Endothelial cell of umbilical vein (primary cell): ENCODE results near the gene SMG5. TPM values are rescaled to one million over a fixed set of nuclear protein-coding genes. Genes with fewer than 3 reads are reported as not detected.

Source experiments
- BruUV-seq: library from RNA; stranded (reverse); fragments of 400-500 nt; replicated peaks from 2 replicates; lab custom pipeline; 2021; lab: Mats Ljungman, UMichigan
- CTCF ChIA-PET: fragments of 300-600, 350-600 bp; sonication (Branson Sonifier 250); formaldehyde crosslinking; loops from one replicate; lab custom pipeline; 2021; ENCODE audit warnings: antibody characterized with exemption, inconsistent platforms; lab: Charles Lee
- POLR2A ChIA-PET: fragments of 300-600, 350-600 bp; sonication (Branson Sonifier 250); formaldehyde crosslinking; loops from one replicate; lab custom pipeline; 2021; ENCODE audit warnings: antibody characterized with exemption, inconsistent platforms; lab: Charles Lee
- DNase-seq: peaks from one replicate; pipeline ENCODE4 v3.0.0-alpha.2; 2011; ENCODE audit warnings: low read depth, low spot score
- FAIRE-seq: peaks from 2 replicates; lab custom pipeline; 2011; peaks lifted over from hg19 to GRCh38; lab: Jason Lieb, UNC
- H2AFZ ChIP-seq: 2 replicates; pipeline ENCODE4 v1.6.0; 2012; ENCODE audit warnings: low read depth, low read length, control low read depth, inconsistent platforms
- H3K27ac ChIP-seq: 2 replicates; pipeline ENCODE4 v1.5.1; 2011; ENCODE audit warnings: low read depth, mild to moderate bottlenecking, control low read depth, low read length, moderate library complexity; ENCODE audit not compliant: insufficient read depth
- H3K27me3 ChIP-seq, 2 experiments: 2 replicates each; pipeline versions ENCODE4 v1.6.0 to v1.6.1; 2011; ENCODE audit warnings: low read length in 2 of 2, mixed read lengths in 1 of 2; ENCODE audit not compliant: control insufficient read depth in 2 of 2, insufficient read depth in 2 of 2
- H3K36me3 ChIP-seq, 2 experiments: 2 replicates in 1 of 2; 3 replicates in 1 of 2; pipeline ENCODE4 v1.5.1; 2011; ENCODE audit warnings: low read length in 2 of 2, mild to moderate bottlenecking in 1 of 2, moderate library complexity in 1 of 2; ENCODE audit not compliant: control insufficient read depth in 2 of 2, insufficient read depth in 2 of 2; ENCODE audit errors: extremely low read depth in 1 of 2
- H3K4me1 ChIP-seq: 3 replicates; pipeline ENCODE4 v1.5.1; 2011; ENCODE audit warnings: mild to moderate bottlenecking, low read length; ENCODE audit not compliant: control insufficient read depth, insufficient read depth; ENCODE audit errors: extremely low read depth
- H3K4me2 ChIP-seq: 2 replicates; pipeline ENCODE4 v1.6.1; 2011; ENCODE audit warnings: low read length, control low read depth, mixed read lengths; ENCODE audit not compliant: insufficient read depth
- H3K4me3 ChIP-seq, 3 experiments: fragments of 200-600 bp in 1 of 3; sonication (generic), shearing (Covaris generic) in 1 of 3; replicated peaks in 1 of 3; 2 replicates each; pipeline ENCODE4 v1.5.1; 2011 to 2016; ENCODE audit warnings: control low read depth in 3 of 3, low read length in 3 of 3, mild to moderate bottlenecking in 2 of 3, inconsistent platforms in 1 of 3, low read depth in 1 of 3, moderate library complexity in 1 of 3; ENCODE audit not compliant: insufficient read depth in 1 of 3
- H3K79me2 ChIP-seq: 2 replicates; pipeline ENCODE4 v1.6.0; 2012; ENCODE audit warnings: low read length, inconsistent platforms; ENCODE audit not compliant: control insufficient read depth, insufficient read depth
- H3K9ac ChIP-seq: replicated peaks from 2 replicates; pipeline ENCODE3; 2011; ENCODE audit warnings: low read length, control low read depth; ENCODE audit not compliant: insufficient read depth; ENCODE audit errors: extremely low read depth
- H3K9me1 ChIP-seq: replicated peaks from 3 replicates; pipeline ENCODE4 v1.6.0; 2011; ENCODE audit warnings: mild to moderate bottlenecking, low read length; ENCODE audit not compliant: control insufficient read depth, insufficient read depth; ENCODE audit errors: extremely low read depth
- H3K9me3 ChIP-seq: replicated peaks from 2 replicates; pipeline ENCODE4 v1.5.1; 2012; ENCODE audit warnings: low read length, inconsistent platforms; ENCODE audit not compliant: control insufficient read depth, insufficient read depth
- H4K20me1 ChIP-seq: replicated peaks from 2 replicates; pipeline ENCODE3; 2011; ENCODE audit warnings: mild to moderate bottlenecking, low read length; ENCODE audit not compliant: control insufficient read depth, insufficient read depth; ENCODE audit errors: extremely low read depth
- CTCF ChIP-seq, 2 donors: IDR thresholded peaks; 1 replicate in 1 of 2; 2 replicates in 1 of 2; pipeline ENCODE4 v1.5.1; 2011; ENCODE audit warnings: low read length in 2 of 2, mild to moderate bottlenecking in 2 of 2, moderate library complexity in 2 of 2, control low read depth in 1 of 2, inconsistent platforms in 1 of 2, low read depth in 1 of 2; ENCODE audit not compliant: insufficient read depth in 1 of 2; ENCODE audit errors: extremely low read depth in 1 of 2
- EZH2 ChIP-seq: IDR thresholded peaks from 2 replicates; pipeline ENCODE4 v1.6.1; 2012; ENCODE audit warnings: borderline replicate concordance, low read depth, mild to moderate bottlenecking, moderate library complexity, low read length, inconsistent platforms; ENCODE audit not compliant: severe bottlenecking
- FOS ChIP-seq: IDR thresholded peaks from 2 replicates; pipeline ENCODE4 v1.6.1; 2011; ENCODE audit warnings: mild to moderate bottlenecking, low read length, moderate library complexity, borderline replicate concordance; ENCODE audit not compliant: insufficient read depth
- GATA2 ChIP-seq: IDR thresholded peaks from 2 replicates; pipeline ENCODE4 v1.7.0; 2011; ENCODE audit warnings: low read depth, mild to moderate bottlenecking, moderate library complexity, mixed read lengths, low read length; ENCODE audit not compliant: insufficient read length, insufficient read depth
- JUN ChIP-seq: IDR thresholded peaks from 2 replicates; pipeline ENCODE4 v1.6.1; 2011; ENCODE audit warnings: borderline replicate concordance, low read depth; ENCODE audit not compliant: insufficient read length, insufficient read depth
- MAX ChIP-seq: IDR thresholded peaks from 2 replicates; pipeline ENCODE4 v1.6.1; 2011; ENCODE audit not compliant: insufficient read depth, insufficient read length
- MYC ChIP-seq: IDR thresholded peaks from one replicate; pipeline ENCODE4 v1.6.1; 2011; ENCODE audit warnings: mild to moderate bottlenecking, low read depth, low read length
- POLR2A ChIP-seq: IDR thresholded peaks from 2 replicates; pipeline ENCODE4 v1.6.1; 2012; ENCODE audit warnings: low read depth, mild to moderate bottlenecking, control low read depth, low read length
- POLR2AphosphoS5 ChIP-seq: IDR thresholded peaks from 2 replicates; pipeline ENCODE4 v1.6.1; 2012; ENCODE audit warnings: low read depth, mild to moderate bottlenecking, control low read depth, low read length, moderate library complexity; ENCODE audit not compliant: insufficient read depth
- dilution Hi-C: fragments of 300-500 bp; cut with MboI; formaldehyde crosslinking; loops from one replicate; pipeline ENCODE4 v1.15.0; 2019; ENCODE audit warnings: low sequenced_read_pairs; ENCODE audit not compliant: extremely low pct_ligation_motif_present
- intact Hi-C: fragments of 100-400 bp; cut with micrococcal nuclease; formaldehyde crosslinking; loops from one replicate; pipeline ENCODE4 v1.10.0; 2022
- polyA plus RNA-seq, 4 experiments: library from polyadenylated mRNA; depleted of rRNA in 3 of 4; stranded (reverse) in 3 of 4; unstranded in 1 of 4; fragments of >200 nt; gene quantifications; 2 replicates each; pipeline versions ENCODE4 v1.2.1 to v1.2.3, GENCODE V29; 2011 to 2012; ENCODE audit warnings: missing spikeins in 1 of 4
- total RNA-seq: library from RNA; stranded (reverse); gene quantifications from 2 replicates; pipeline ENCODE4 v1.2.3, GENCODE V29; 2021

The SMG5 gene
- total and polyA plus RNA-seq, 2 donors (not counting 3 experiments of a cell fraction or from before 2014, with no cell fraction given): 37.4 to 82.6 TPM

- peaks cover 6% of the 10 kb centered on the region for H3K79me2 ChIP-seq
- peaks cover 10% of the 10 kb centered on the region for H3K4me1 ChIP-seq
- H4K20me1 ChIP-seq: no peaks in the 10 kb centered on the region
- dilution Hi-C loops (no loop called here), intact Hi-C loops (no loop called here)
- H3K27me3 ChIP-seq: no peaks in the 10 kb centered on the region
- ChIA-PET CTCF (no interaction called here), POLR2A (interaction anchor here (0.6 kb wide), 1 partner anchor 68 kb away, joined by 5 read pairs; no protein-coding TSS in a partner anchor)
- BruUV-seq: TSS peak; percentile 19
- no peak overlapping the region for H3K4me2 ChIP-seq
- H2AFZ ChIP-seq: no peak overlapping the region
- peaks cover 0 to 4% of the 10 kb centered on the region in 2 experiments for H3K36me3 ChIP-seq
- H3K9me3 ChIP-seq: no peaks in the 10 kb centered on the region
- FAIRE-seq (no peak), DNase-seq (no peak)
- no peak overlapping the region for H3K9ac ChIP-seq
- H3K9me1 ChIP-seq: no peaks in the 10 kb centered on the region
- no peak overlapping the region for H3K4me3 ChIP-seq
- H3K27ac ChIP-seq: no peak overlapping the region
- no peak for TF ChIP-seq JUN
- no peak for TF ChIP-seq EZH2
- no peak for TF ChIP-seq GATA2
- no peak for TF ChIP-seq MAX
- TF ChIP-seq FOS: no peak
- TF ChIP-seq CTCF (IDR thresholded peaks at IDR 0.05; ENCODE audit: extremely low read depth in 1 of 2, insufficient read depth in 1 of 2, low read depth in 1 of 2, low read length in 2 of 2): no peak
- TF ChIP-seq MYC: no peak
- no peak for TF ChIP-seq POLR2A
- no peak for TF ChIP-seq POLR2AphosphoS5
These were observed 11.3 kb upstream of the SMG5 start for GRCh38 chr1:156293895-156294294.
